ACC112 (cell line): ENCODE data around the gene MARCHF9.

ENCODE experiments used
- H2AFZ ChIP-seq: fragments of 200-600 bp; sonication (generic); one replicate; pipeline ENCODE4 v1.6.0; 2017; ENCODE audit warnings: antibody characterized with exemption, low read length; ENCODE audit not compliant: unreplicated experiment
- H3K27ac ChIP-seq: fragments of 200-600 bp; sonication (generic); 2 replicates; pipeline ENCODE4 v1.5.1; 2014; ENCODE audit warnings: low read depth, mild to moderate bottlenecking, antibody characterized with exemption, low read length, moderate library complexity
- H3K27me3 ChIP-seq: fragments of 200-600 bp; sonication (generic); 2 replicates; pipeline ENCODE4 v1.6.1; 2014; ENCODE audit warnings: mild to moderate bottlenecking, antibody characterized with exemption, low read length, moderate library complexity, mixed read lengths; ENCODE audit not compliant: insufficient read depth
- H3K36me3 ChIP-seq: fragments of 200-600 bp; sonication (generic); 2 replicates; pipeline ENCODE4 v1.6.1; 2016; ENCODE audit warnings: mild to moderate bottlenecking, antibody characterized with exemption, low read length, moderate library complexity, mixed read lengths; ENCODE audit not compliant: insufficient read depth
- H3K4me1 ChIP-seq: fragments of 200-600 bp; sonication (generic); one replicate; pipeline ENCODE4 v1.6.1; 2016; ENCODE audit warnings: low read length, mixed read lengths; ENCODE audit not compliant: insufficient read depth, unreplicated experiment, control insufficient read depth
- H3K4me3 ChIP-seq: fragments of 200-600 bp; sonication (generic); 2 replicates; pipeline ENCODE4 v1.5.1; 2014; ENCODE audit warnings: mild to moderate bottlenecking, low read depth, low read length
- H3K79me2 ChIP-seq: fragments of 200-600 bp; sonication (generic); one replicate; pipeline ENCODE4 v1.6.0; 2016; ENCODE audit warnings: low read length; ENCODE audit not compliant: control insufficient read depth, unreplicated experiment, insufficient read depth

MARCHF9 gene

DNA sequence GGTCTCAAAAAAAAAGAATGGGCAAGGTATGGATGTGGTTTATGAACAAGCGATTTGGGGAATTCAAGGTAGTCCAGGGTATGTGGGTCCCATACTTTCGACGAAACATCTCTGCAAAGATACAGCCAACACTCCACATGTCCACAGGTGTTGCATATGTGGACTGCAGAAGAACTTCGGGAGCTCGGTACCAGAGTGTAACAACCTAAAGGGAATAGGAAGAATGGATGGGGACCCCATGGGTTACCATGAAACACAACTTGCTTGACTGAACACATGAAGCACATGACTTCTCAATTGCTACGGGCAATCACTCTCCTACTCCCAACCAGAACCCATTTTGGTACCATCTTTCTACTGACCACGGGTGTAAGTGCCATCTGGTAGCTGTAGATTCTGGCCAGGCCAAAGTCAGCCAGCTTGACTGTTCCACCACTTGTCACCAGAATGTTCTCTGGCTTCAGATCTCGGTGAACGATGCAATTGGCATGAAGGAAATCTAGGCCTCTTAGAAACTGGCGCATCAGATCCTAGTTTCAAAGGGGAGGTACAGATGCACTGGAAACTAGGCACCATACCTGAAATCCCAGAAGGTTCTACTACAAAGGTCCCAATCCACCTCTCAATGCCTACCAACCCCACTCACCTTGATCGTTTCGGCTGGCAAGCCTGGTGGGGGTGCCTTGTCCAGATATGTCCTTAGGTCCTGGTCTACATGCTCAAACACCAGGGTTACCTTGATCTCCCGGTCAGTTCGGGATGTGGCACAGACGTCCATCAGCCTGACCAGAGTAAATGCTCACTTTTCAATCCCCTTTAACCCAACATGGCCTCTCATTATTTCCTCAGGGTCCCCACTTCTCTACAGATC is 4.1 kb upstream of the MARCHF9 start:
- Histone ChIP-seq H3K4me3 (peak overlapping the region; percentile 93), H2AFZ (no peak overlapping the region), H3K4me1 (peaks cover 13% of the 10 kb centered on the region), H3K36me3 (peaks cover 28% of the 10 kb centered on the region), H3K79me2 (peaks cover 28% of the 10 kb centered on the region), H3K27ac (peak overlapping the region; percentile 80; the same call in 1 of the 2 replicates), H3K27me3 (peaks cover 17% of the 10 kb centered on the region)

DNA sequence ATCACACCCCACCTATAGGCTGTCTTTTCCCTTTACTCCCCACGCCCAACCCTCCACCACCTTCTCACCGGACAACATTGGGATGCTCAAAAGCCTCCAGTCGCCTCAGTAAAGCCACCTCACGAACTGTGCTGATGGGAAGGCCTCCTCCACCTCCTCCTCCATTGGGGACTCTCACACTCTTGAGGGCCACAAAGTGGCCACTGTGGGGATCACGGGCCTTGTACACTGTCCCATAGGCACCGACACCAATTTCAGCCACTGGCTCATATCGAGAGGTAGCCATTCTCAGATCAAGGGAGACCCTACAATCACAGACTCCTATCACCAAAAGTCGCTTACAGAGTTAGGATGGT is 3.5 kb upstream of the MARCHF9 start:
- no peak overlapping the region for H2AFZ ChIP-seq

DNA sequence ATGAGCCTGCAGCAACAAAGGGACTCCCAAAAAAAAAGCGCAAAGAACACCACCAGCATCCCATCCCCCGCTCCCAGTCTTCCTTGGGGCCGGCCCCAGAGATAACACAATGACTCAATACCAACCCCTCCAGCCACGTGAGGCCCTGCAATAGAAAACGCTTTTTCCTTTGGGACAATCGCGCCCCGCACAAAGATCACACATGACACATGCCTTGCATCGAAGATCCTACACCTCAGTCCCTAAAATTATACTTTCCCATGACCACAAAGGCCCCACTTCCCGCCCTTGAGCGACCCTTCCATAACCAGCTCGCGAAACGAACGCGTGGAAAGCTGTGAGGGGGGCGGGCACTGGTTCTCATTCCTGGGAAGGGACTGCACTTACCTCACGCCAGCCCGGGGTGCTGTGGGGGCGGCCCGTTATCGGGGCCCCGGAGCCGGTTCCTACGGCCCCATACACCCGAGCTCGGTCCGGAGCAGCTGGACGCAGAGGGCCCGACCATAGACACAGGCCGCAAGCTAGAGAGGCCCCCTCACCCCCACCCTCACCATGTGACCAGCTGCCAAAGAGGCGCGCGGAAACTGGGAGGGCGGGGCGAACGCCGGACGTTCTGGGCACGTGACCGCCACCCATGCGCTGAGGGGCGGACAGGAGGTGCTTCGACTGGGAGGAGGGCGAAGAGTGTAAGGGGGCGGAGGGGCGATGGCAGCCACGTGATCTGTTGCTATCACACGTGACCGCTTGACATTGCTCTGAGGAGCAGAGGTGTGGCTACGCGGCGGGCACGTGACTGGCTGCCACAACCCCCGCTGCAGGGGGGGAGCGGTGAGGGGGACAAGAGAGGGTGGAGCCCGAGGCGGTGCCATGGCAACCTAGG is 2.9 kb upstream of the MARCHF9 start, which contains the start of gene CDK4:
CDK4 (minus strand) TSS at position 523 of the 880 bp plus-strand sequence. CDS start 593 bp downstream, outside the sequence.
- H3K4me3 ChIP-seq: peak within 1 kb of the TSS; percentile 93
- peaks cover 29% of the 10 kb centered on the region for H3K27me3 ChIP-seq
- peak within 1 kb of the TSS; percentile 70 for H2AFZ ChIP-seq
- peak within 1 kb of the TSS; percentile 80 for H3K27ac ChIP-seq
- peaks cover 13% of the 10 kb centered on the region for H3K4me1 ChIP-seq
- H3K36me3 ChIP-seq: peaks cover 20% of the 10 kb centered on the region
- H3K79me2 ChIP-seq: peaks cover 28% of the 10 kb centered on the region

More for the DNA sequence above, 3.5 kb upstream of the MARCHF9 start:
- Histone ChIP-seq H3K27me3 (peaks cover 23% of the 10 kb centered on the region), H3K36me3 (peaks cover 22% of the 10 kb centered on the region), H3K27ac (peak overlapping the region; percentile 80), H3K4me3 (peak overlapping the region; percentile 93), H3K4me1 (peaks cover 13% of the 10 kb centered on the region), H3K79me2 (peaks cover 28% of the 10 kb centered on the region)

DNA sequence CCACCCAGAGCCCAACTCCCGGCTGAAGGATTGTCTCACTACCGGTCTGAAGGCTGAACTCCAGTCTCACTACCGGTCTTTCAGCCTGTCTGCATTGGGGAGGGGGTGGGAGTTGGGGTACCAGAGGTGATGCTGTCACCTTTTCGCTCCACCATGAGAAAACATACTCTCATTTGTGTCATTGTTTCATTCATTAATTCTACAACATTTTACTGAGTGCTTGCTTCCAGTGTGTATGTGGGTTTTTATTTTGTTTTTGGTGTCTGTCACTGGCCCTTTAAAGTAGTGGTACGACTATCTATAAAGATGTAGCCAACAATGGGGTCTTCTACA is 2.3 kb upstream of the MARCHF9 start:
- Histone ChIP-seq H3K79me2 (peaks cover 28% of the 10 kb centered on the region), H3K27ac (0 out of 2 replicates have a peak overlapping the region, but pooled peaks have one; percentile 14)

DNA sequence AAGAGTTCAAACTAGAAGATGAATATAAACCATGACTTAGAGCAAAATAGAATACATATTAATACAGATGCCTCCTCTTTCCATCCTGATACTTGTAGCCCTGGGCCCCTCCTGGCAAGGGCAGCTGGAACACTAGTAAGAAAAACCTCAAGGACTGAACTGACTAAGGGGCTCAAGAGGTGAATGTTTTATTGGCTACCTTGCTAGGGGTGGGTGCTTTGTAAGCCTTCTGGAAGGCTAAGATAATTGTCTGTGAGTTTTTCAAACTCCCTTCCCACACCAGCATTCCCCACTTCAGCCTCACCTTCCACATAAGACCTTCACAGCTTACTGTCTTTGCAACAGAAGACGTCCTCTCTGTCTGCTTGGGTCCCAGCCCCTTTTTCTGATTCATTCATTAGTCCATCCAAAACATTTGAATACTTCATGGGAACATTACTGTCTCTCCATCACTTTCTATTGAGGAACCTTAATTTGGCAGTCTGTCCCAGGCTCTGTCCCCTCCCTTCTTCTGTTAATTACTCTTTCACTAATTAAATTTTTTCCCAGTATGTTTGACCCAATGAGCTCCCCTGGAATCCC is 1.1 kb upstream of the MARCHF9 start:
- peaks cover 29% of the 10 kb centered on the region for H3K27me3 ChIP-seq
- peaks cover 28% of the 10 kb centered on the region for H3K79me2 ChIP-seq
- H2AFZ ChIP-seq: no peak overlapping the region
- H3K4me1 ChIP-seq: peaks cover 13% of the 10 kb centered on the region
- H3K36me3 ChIP-seq: peaks cover 12% of the 10 kb centered on the region
- H3K4me3 ChIP-seq: no peak overlapping the region
- H3K27ac ChIP-seq: no peak overlapping the region

More for the DNA sequence above, 2.3 kb upstream of the MARCHF9 start:
- Histone ChIP-seq H3K4me1 (peaks cover 13% of the 10 kb centered on the region), H3K36me3 (peaks cover 20% of the 10 kb centered on the region), H3K4me3 (peak overlapping the region; percentile 93), H3K27me3 (peaks cover 29% of the 10 kb centered on the region), H2AFZ (peak overlapping the region; percentile 70)

DNA sequence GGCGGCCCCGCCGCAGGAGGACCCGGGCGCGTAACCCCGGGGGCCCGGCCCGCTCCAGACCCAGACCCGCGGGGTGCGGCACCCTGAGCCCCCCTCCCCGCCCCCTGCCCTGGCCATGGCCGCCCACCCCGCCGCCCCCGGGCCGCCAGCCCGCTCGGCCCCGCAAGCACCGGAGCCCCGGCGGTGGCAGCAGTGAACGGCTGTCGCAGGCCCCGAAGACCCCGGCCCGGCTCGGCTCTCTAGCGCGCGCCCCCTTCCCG is 221 bp downstream of the MARCHF9 start:
- H2AFZ ChIP-seq: no peak overlapping the region
- H3K27ac ChIP-seq: no peak overlapping the region
- H3K4me1 ChIP-seq: peaks cover 13% of the 10 kb centered on the region
- H3K27me3 ChIP-seq: peaks cover 29% of the 10 kb centered on the region
- peak overlapping the region; percentile 63 for H3K4me3 ChIP-seq
- peaks cover 19% of the 10 kb centered on the region for H3K79me2 ChIP-seq
- H3K36me3 ChIP-seq: peaks cover 8% of the 10 kb centered on the region; the same call in 1 of the 2 replicates

DNA sequence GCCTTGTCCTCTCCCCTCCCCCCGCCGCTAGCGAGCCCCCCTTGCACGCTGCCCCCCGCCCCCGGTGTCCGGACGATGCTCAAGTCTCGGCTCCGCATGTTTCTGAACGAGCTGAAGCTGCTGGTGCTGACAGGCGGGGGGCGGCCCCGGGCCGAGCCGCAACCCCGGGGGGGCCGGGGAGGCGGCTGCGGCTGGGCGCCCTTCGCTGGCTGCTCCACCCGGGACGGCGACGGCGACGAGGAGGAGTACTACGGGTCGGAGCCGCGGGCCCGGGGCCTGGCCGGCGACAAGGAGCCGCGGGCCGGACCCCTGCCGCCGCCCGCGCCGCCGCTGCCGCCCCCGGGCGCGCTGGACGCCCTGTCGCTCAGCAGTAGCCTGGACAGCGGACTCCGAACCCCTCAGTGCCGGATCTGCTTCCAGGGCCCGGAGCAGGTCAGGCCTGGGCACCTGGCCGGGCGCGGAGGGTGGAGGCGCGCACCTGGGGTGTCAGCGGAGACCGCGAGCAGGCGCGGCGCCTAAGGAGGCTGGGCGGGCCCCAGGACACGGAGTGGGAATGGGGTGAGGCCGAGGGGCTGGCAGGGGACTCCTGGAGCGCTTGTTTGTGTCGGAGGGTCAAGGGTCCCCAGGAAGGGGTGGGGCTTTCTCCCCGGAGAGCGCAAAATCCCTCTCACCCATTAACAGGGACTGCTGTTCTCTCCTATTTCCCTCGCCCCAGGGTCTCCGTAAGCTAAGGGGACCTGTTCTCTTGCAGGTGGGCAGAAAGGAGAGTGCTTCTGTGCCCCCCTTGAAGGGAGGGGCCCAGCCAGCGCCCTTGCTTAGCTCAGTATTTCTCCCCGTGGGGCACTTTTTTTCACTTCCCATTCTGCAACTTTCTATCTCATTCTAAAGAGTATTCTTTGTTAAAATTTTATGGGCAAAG is 810 bp downstream of the MARCHF9 start:
- peaks cover 29% of the 10 kb centered on the region for H3K27me3 ChIP-seq
- H3K4me1 ChIP-seq: peaks cover 10% of the 10 kb centered on the region
- H3K27ac ChIP-seq: no peak overlapping the region
- peak overlapping the region; percentile 9 for H2AFZ ChIP-seq
- 0 out of 2 replicates have a peak, but pooled peaks cover 2% of the 10 kb centered on the region for H3K36me3 ChIP-seq
- peaks cover 13% of the 10 kb centered on the region for H3K79me2 ChIP-seq
- H3K4me3 ChIP-seq: peak overlapping the region; percentile 63

DNA sequence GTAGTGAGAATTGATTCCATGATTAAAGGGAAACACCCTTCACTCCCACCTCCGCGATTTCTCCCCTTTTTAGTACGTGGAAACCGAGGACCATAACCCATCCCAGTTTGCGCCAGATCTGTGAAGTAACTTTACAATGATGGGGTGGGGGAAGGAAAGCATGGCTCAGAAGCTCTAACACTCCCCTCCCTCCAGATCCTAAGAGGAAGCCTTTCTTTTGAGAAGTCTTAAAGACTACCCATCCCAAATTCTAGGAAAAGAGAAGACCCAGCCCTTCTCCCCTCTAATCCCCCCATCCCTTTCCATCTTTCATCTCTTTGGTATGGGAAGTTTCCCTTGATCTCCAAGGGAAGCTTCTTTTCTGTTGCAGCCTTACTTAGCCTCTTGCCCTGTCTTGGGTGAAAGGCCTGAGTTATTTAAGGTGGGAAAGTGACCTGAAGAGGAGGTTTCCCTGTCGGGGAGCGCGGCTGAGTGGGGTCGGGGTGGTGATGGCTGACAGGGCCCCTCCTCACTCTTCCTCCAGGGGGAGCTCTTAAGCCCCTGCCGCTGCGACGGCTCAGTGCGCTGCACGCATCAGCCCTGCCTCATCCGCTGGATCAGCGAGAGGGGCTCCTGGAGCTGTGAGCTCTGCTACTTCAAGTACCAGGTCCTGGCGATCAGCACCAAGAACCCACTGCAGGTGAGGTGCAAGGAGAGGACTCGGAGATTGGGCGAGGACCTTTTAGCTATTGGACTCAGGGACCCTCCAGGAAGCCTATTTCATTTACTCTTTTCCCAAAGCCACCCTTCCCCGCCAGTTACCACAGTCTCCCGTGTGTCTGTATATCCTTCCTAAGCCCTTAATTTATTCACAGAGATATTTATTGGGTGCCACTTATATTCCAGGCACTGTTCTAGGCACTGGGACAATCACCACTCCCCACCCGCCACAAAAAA is 1.8 kb downstream of the MARCHF9 start:
- H3K27me3 ChIP-seq: peaks cover 29% of the 10 kb centered on the region
- no peaks in the 10 kb centered on the region for H3K36me3 ChIP-seq
- H3K27ac ChIP-seq: no peak overlapping the region
- H3K79me2 ChIP-seq: peaks cover 4% of the 10 kb centered on the region
- H3K4me1 ChIP-seq: peaks cover 5% of the 10 kb centered on the region
- H2AFZ ChIP-seq: no peak overlapping the region
- H3K4me3 ChIP-seq: no peak overlapping the region; the same call in 1 of the 2 replicates

DNA sequence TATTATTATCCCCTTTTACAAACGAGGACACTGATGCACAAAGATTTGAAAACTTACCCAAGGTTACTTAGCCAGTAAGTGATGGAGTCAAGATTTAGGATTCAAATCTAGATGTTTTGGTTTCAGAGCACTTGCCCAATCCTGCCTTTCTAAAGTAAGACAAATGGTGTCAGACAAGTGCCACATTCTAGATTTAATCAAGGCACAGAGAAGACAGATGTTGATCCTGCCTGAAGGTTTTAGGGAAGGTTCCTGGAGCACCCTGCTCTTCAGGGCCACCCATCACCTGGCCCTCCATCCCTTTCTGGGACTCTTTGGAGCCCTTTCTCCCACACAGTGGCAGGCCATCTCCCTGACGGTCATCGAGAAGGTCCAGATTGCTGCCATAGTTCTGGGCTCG is 2.9 kb downstream of the MARCHF9 start:
- H3K27me3 ChIP-seq: peaks cover 29% of the 10 kb centered on the region
- no peak overlapping the region for H2AFZ ChIP-seq
- no peaks in the 10 kb centered on the region for H3K79me2 ChIP-seq
- no peak overlapping the region for H3K27ac ChIP-seq
- H3K4me3 ChIP-seq: no peak overlapping the region
- peaks cover 2% of the 10 kb centered on the region for H3K4me1 ChIP-seq
- H3K36me3 ChIP-seq: no peaks in the 10 kb centered on the region
